Regular cardiac myocyte (primary cell): ENCODE measurements around the gene JMJD8. TPM values are rescaled to one million over a fixed set of nuclear protein-coding genes. Genes with fewer than 3 reads are reported as not detected.

Experiments used
- total RNA-seq: library from RNA; depleted of rRNA; stranded (reverse); fragments of >200 nt; gene quantifications from 2 replicates; pipeline ENCODE4 v1.2.3, GENCODE V29; 2014

Gene JMJD8
- total RNA-seq, 1 donor from 2014 or later, result 28.2 TPM

Other genes starting within 250 kb of the JMJD8 start
- 24.0 and 37.2 TPM in 2 replicates for gene CAPN15, start 156.6 kb downstream of the JMJD8 start, total RNA-seq
- not detected in 2 replicates for gene PRR35, start 123.9 kb downstream of the JMJD8 start, total RNA-seq
- gene NHLRC4, start 117.3 kb downstream of the JMJD8 start, total RNA-seq, result 1.5 and 3.4 TPM in 2 replicates
- 17.8 and 19.0 TPM in 2 replicates for gene PIGQ, start 114.4 kb downstream of the JMJD8 start, total RNA-seq
- gene RAB40C, start 94.3 kb downstream of the JMJD8 start, total RNA-seq, result 9.3 and 13.4 TPM in 2 replicates
- gene WFIKKN1, start 53.3 kb downstream of the JMJD8 start, total RNA-seq, result under 0.01 and 0.19 TPM in 2 replicates
- 77.8 and 81.9 TPM in 2 replicates for gene METTL26, start 48.0 kb downstream of the JMJD8 start, total RNA-seq
- gene MCRIP2, start 42.5 kb downstream of the JMJD8 start, total RNA-seq, result 21.7 and 22.8 TPM in 2 replicates
- 11.0 and 11.3 TPM in 2 replicates for gene WDR90, start 35.0 kb downstream of the JMJD8 start, total RNA-seq
- gene RHOT2, start 16.2 kb downstream of the JMJD8 start, total RNA-seq, result 29.9 and 38.2 TPM in 2 replicates
- gene RHBDL1, start 8.7 kb downstream of the JMJD8 start, total RNA-seq, result 0.77 and 3.1 TPM in 2 replicates
- 90.8 and 211 TPM in 2 replicates for gene STUB1, start 3.9 kb downstream of the JMJD8 start, total RNA-seq
- gene WDR24, start 6.1 kb upstream of the JMJD8 start, total RNA-seq, result 2.3 and 9.0 TPM in 2 replicates
- gene FBXL16, start 21.5 kb upstream of the JMJD8 start, total RNA-seq, result under 0.01 TPM in 2 replicates
- gene METRN, start 30.8 kb upstream of the JMJD8 start, total RNA-seq, result 54.3 and 76.4 TPM in 2 replicates
- 34.1 and 39.5 TPM in 2 replicates for gene ANTKMT, start 36.8 kb upstream of the JMJD8 start, total RNA-seq
- 1.3 and 2.0 TPM in 2 replicates for gene CCDC78, start 42.1 kb upstream of the JMJD8 start, total RNA-seq
- 9.0 and 16.1 TPM in 2 replicates for gene HAGHL, start 42.8 kb upstream of the JMJD8 start, total RNA-seq
- 24.7 and 31.9 TPM in 2 replicates for gene CIAO3, start 56.7 kb upstream of the JMJD8 start, total RNA-seq
- gene MSLN, start 76.4 kb upstream of the JMJD8 start, total RNA-seq, result under 0.01 TPM in 1 of 2 replicates, not detected in the other
- gene RPUSD1, start 104.0 kb upstream of the JMJD8 start, total RNA-seq, result 13.0 and 24.0 TPM in 2 replicates
- gene CHTF18, start 104.3 kb upstream of the JMJD8 start, total RNA-seq, result 7.9 and 34.1 TPM in 2 replicates
- gene GNG13, start 116.4 kb upstream of the JMJD8 start, total RNA-seq, result not detected in 2 replicates